GDM1 (cell line): ENCODE data around the gene ABLIM2.

Experiments
- DNase-seq: peaks from one replicate; lab custom pipeline; 2025; lab: John Stamatoyannopoulos, UW

ABLIM2 gene

DNA sequence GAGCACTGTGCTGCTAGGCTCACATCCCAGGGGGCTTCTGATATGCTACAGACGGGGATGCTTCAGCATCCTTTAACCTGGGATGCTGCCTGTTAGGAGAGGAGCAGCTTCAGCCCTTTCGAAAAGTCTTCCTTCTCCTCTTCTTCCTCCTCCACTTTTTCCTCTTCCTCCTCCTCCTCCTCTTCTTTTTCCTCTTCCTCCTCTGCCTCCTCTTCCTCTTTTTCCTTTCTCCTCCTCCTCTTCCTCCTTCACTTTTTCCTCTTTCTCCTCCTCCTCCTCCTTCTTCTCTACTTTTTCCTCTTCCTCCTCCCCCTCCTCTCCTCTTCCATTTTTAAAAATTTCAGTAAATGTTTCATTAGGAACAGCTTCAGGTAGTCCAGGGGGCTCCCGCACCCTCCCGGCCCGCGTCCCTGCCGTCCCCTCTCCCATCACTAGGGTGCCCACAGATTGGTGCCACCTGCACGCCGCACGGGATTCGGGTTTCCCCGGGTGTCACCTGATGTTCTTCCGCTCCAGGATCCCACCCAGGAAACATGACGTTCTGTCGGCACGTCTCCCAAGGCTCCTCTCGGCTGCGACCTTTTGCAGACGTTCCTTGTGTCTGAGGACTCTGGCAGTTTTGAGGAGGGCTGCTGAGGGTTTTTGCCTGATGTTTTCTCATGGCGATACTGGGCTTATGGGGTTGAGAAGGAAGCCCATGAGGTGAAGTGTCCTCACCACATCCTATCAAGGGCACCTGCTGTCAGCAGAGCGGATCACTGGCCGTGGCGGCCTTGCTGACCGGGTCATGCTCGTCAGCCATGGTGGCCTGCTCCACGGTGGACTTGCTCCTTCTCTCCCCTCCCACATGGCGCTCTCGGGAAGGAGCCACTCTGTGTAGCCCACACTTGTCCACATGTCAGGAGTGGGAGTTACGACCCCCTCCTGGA lies 135.6 kb downstream of the ABLIM2 start:
- no peak for DNase-seq

DNA sequence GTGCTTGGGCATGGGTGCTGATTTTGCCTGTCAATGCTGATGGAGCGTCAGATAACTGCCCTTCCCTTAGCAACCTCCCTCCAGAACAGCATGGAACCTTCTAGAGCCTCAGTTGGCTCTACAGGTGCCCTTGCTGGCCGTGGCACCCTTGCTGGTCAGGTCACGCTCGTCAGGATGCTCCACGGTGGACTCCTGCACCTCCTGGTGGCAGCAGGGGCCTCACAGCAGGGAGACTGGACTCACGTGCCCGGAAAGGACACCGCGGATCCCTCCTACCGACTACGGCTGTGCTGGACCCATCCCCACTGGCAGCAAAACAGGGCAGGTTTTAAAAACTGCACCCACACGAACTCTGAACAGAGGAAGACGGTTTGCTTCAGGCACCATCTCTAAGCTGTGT lies 136.8 kb downstream of the ABLIM2 start:
- DNase-seq = no peak

DNA sequence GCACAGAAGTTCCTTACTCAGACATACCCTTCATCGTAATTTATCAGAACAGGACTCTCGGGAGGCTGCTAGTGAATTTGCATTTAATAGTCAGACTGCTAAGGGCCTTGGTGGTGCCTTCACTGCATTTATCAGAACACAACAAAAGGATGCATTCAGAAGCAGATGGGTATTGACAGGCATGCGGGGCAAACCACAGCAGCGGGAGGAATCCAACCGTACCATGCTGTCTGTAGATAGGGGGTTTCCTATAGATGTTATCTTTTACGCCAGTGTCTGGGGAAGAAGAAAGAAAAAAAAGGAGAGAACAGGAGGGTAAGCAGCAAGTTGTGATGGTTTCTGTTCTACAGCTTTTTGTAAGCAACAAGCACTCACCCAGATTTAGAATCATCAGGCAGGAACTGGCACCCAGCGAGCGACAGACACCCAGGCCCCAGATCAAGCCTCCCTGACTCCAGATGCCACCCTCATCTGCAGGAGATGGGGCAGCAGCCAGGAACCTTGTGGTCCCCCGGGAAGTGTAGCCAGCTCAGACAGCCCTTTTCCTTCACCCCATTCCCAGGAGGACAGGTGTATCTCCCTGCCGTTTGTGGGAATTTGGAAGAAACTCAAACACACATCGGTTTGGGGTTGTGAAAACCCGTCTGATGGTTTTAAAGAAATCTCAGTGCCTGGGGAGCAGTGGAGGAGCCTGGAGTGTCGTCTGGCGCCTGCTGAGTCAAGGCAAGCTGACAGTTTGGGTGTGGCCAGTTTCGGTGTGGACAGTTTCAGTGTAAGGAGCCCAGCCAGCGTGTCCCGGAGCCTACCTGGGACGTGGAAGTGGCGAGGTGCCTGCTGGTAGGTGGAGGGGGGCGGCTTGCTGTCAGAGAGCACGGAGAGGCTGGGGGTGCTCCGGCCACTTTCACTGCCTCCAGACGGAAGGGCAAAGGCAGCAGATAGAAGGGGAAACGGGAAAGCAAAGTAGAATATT lies 138.9 kb downstream of the ABLIM2 start:
- no peak for DNase-seq

GRCh38 chr4:8016527-8016926 lies 142.1 kb downstream of the ABLIM2 start:
- DNase-seq = no peak

GRCh38 chr4:8015512-8015911 lies 143.1 kb downstream of the ABLIM2 start:
- DNase-seq = no peak

GRCh38 chr4:8013976-8014726 lies 144.5 kb downstream of the ABLIM2 start:
- no peak for DNase-seq

GRCh38 chr4:8012517-8012916 lies 146.1 kb downstream of the ABLIM2 start:
- no peak for DNase-seq

DNA sequence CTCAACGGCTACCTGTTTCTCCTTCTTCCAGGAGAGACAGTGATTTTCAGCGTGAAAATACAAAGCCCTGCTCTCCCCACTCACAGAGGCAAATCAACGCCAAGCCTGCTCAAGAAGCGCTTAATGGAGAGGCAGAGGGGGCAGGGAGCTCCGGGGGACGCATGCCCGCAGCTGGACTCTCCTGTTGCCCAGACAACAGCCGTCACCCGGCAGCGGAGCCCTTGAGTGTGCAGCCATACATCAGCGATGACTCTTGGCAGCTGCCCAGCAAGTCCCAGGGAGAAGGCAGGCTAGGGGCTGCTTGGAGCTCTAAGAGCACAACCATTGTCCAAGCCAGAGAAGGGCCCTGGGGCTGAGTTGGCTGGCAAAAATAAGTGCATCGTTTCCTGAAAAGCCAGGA lies 148.0 kb downstream of the ABLIM2 start:
- DNase-seq = no peak

GRCh38 chr4:8009710-8010511 lies 148.7 kb downstream of the ABLIM2 start:
- no peak for DNase-seq

- no peak for DNase-seq
Measured at GRCh38 chr4:8009097-8009496, 149.5 kb downstream of the ABLIM2 start.

DNA sequence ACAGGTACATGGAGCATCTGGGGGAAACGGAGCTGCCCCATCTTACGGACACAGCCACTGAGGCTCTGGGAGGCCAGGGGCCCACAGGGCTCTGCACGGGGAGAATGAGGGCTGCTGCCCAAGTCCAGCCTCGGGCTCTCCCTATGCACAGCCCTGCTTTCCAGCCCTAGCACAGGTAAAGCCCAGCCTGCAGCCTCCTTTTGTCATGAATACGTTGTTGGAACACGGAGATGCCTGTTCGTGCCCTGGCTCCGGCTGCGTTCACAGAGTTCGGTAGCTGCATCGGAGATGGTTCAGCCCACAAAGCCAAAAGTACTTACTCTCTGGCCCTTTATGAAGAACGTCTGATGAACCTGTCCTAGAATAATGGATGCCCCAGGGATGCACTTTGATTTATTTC lies 150.2 kb downstream of the ABLIM2 start:
- no peak for DNase-seq

- no peak for DNase-seq
Measured at GRCh38 chr4:8007581-8007980, 151.0 kb downstream of the ABLIM2 start.

GRCh38 chr4:8006471-8006870 lies 152.1 kb downstream of the ABLIM2 start:
- no peak for DNase-seq

DNA sequence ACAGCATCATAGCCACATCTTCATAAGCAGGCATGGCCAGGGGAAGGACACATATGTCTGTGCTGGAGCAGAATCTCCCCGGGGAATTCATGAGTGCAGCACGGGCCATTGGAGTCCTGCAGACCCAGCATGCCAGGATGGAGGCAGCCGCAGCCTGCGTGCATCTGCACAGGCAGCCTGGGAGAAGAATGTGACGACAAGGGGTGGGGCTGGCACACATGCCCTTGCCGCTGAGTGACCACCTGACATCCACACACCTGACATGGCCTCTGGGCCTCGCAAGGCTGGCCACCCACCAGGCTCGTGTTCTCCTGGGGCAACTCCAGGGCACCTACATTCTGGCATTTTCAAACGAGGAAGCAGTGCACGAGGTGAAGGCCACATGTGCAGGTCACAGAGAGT lies 152.8 kb downstream of the ABLIM2 start:
- no peak for DNase-seq

GRCh38 chr4:8005033-8005808 lies 153.4 kb downstream of the ABLIM2 start:
- no peak for DNase-seq

- DNase-seq = no peak
Measured at GRCh38 chr4:8004066-8004465, 154.5 kb downstream of the ABLIM2 start.

DNA sequence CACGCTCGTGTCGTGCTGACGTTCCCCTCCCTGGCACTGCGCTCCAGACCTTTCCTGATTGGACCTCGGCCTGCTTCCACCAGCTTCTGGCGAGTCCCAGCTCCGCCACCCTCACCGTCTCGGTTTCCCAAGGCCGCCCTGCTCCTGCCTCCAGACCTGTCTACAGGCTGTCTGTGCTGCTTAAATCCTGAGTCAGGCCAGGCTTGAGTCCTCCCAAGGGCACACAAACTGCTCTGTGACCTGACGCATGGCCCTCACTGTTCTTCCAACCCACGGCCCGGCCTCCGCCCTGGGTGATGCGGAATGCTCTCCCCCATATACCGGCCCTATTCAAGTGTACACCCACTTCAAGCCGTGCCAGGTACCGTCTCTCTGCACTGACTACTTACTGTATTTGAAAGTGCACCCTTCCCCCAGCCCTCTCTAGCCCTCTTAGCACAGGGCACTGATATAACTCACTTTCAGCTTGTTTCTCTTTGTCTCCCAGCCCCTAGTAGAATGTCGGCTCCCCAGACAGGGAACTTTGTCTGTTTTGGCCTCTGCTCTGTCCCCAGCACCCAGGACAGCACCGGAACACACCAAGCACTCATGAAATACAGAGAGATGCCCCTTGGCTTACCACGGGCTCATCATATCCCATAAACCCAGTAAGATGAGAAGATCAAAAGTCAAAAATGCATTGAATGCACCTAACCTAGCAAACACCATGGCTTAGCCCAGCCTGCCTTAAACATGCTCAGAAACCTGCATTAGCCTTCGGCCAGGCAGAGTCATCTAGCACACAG lies 155.9 kb downstream of the ABLIM2 start:
- no peak for DNase-seq

DNA sequence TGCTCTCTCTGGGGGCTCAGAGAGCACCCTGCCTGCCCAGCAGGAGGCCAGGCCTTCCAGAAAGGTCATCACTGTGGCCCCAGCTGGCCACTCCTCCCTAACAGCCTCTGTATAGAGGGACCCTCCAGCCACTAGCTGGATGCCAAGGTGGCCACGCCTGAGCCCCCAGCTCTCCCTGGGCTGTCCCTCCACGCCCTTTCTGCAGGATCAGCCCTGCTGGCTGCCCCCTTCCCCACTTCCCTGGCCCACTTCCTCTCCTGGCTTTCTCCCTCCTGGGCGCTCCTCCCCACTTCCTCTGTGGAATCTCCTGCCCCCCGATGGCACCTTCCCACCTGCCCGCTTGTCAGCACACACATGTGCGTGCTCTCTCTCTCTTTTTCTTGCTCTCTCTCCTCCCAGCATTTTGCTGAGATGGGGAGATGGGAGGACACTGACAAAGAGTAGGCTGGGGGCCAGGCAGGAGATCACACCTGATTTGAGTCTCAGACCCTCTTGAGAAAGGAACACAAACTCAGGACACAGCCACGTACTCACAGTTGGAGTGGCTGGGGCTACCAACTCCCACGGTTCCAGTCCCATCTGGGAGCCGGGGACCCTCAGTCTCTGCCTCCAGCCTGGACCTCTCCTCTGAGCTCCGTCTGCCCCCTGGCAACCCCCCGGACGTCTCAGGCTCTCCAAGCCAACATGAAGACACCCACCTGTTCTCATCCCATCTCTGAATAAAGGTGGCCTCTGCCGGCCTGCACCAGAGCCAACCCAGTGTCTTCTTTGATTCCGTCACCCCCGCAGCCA lies 156.9 kb downstream of the ABLIM2 start:
- no peak for DNase-seq
